AG04450 (cell line): ENCODE data around the gene KCNIP3. TPM values are rescaled to one million over a fixed set of nuclear protein-coding genes. Genes with fewer than 3 reads are reported as not detected.

Source experiments
- CTCF ChIA-PET: fragments of 300-600, 350-600 bp; formaldehyde crosslinking; extraction: SDS; loops from one replicate; lab custom pipeline; 2022; ENCODE audit warnings: antibody characterized with exemption, inconsistent platforms; lab: Charles Lee
- POLR2A ChIA-PET: fragments of 350-600 bp; formaldehyde crosslinking; extraction: SDS; loops from one replicate; lab custom pipeline; 2021; ENCODE audit warnings: antibody characterized with exemption, inconsistent platforms; lab: Yijun Ruan, JAX
- DNase-seq: peaks from one replicate; pipeline ENCODE4 v3.0.0-alpha.2; 2011; ENCODE audit warnings: low read depth, low spot score
- H3K27ac ChIP-seq: one replicate; pipeline ENCODE4 v1.5.1; 2012; ENCODE audit warnings: low read depth, low read length, control low read depth
- H3K27me3 ChIP-seq: one replicate; pipeline ENCODE4 v1.6.0; 2012; ENCODE audit warnings: low read length; ENCODE audit not compliant: control insufficient read depth, insufficient read depth
- H3K4me3 ChIP-seq: 2 replicates; pipeline ENCODE4 v1.5.1; 2011; ENCODE audit warnings: mild to moderate bottlenecking, low read depth, low read length, control low read depth
- H3K9me3 ChIP-seq: 2 replicates; pipeline ENCODE4 v1.5.1; 2012; ENCODE audit warnings: low read length; ENCODE audit not compliant: control insufficient read depth, insufficient read depth
- polyA plus RNA-seq: library from polyadenylated mRNA; depleted of rRNA; stranded (reverse); fragments of >200 nt; gene quantifications from 2 replicates; pipeline ENCODE4 v1.2.3, GENCODE V29; 2011
- TF ChIP-seq, protein P1 (sequence below): IDR thresholded peaks from 2 replicates; pipeline ENCODE4 v1.5.1; 2011; ENCODE audit warnings: low read depth, low read length, control low read depth, inconsistent platforms

The KCNIP3 gene
- polyA plus RNA-seq, 1 experiment, result 0.12 TPM

DNA sequence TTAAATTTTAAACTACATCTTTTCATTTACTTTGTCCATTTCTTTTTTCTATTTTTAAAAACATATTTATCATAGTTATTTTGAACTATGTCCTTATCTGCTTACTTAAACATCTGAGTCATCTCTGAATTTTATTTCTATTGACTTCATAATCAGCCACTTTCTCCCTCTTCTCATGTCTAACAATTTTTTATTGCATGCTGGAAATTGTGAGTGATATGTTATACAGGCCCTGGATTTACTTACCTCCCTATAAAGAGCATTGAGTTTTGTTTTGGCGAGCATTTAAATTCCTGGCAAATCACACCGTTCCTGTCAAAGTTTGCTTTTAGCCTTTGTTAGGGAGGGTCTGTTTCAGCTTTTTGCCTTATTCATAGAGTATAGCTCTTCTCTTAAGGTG is 39.3 kb downstream of the KCNIP3 start:
- ChIA-PET CTCF (interaction anchor here (2.0 kb wide), 1 partner anchor 9 kb away, joined by 10 read pairs; no protein-coding TSS in a partner anchor), POLR2A (no interaction called here)
- no peak for DNase-seq
- peaks cover 11% of the 10 kb centered on the region for H3K27me3 ChIP-seq
- TF ChIP-seq, protein P1, sequence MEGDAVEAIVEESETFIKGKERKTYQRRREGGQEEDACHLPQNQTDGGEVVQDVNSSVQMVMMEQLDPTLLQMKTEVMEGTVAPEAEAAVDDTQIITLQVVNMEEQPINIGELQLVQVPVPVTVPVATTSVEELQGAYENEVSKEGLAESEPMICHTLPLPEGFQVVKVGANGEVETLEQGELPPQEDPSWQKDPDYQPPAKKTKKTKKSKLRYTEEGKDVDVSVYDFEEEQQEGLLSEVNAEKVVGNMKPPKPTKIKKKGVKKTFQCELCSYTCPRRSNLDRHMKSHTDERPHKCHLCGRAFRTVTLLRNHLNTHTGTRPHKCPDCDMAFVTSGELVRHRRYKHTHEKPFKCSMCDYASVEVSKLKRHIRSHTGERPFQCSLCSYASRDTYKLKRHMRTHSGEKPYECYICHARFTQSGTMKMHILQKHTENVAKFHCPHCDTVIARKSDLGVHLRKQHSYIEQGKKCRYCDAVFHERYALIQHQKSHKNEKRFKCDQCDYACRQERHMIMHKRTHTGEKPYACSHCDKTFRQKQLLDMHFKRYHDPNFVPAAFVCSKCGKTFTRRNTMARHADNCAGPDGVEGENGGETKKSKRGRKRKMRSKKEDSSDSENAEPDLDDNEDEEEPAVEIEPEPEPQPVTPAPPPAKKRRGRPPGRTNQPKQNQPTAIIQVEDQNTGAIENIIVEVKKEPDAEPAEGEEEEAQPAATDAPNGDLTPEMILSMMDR, result no peak
- no peaks in the 10 kb centered on the region for H3K9me3 ChIP-seq
- no peak overlapping the region for H3K27ac ChIP-seq
- H3K4me3 ChIP-seq, result no peak overlapping the region

DNA sequence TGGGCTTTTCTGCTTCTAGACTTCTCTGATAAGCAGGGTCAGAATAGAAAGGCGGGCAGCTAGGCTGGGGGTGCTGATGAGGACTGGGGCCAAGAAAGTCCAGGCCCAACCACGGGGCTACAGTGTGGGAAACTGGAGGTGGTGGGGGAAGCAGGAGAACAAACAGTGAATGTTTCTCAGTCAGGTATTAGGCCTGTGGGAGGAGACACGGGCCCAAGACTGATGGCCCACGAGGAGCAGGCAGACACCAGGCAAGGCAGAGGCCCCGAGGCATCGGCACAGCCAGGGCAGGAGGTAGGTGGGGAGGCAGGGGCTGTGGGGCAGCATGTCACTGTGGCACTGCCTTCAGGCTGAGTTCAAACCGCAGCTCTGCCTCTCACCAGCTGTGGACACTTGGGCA is 40.7 kb downstream of the KCNIP3 start:
- ChIA-PET POLR2A (no interaction called here), CTCF (no interaction called here)
- no peak for DNase-seq
- no peaks in the 10 kb centered on the region for H3K9me3 ChIP-seq
- H3K27ac ChIP-seq, result no peak overlapping the region
- H3K4me3 ChIP-seq, result no peak overlapping the region
- H3K27me3 ChIP-seq, result peaks cover 11% of the 10 kb centered on the region
- TF ChIP-seq, protein P1, result no peak

DNA sequence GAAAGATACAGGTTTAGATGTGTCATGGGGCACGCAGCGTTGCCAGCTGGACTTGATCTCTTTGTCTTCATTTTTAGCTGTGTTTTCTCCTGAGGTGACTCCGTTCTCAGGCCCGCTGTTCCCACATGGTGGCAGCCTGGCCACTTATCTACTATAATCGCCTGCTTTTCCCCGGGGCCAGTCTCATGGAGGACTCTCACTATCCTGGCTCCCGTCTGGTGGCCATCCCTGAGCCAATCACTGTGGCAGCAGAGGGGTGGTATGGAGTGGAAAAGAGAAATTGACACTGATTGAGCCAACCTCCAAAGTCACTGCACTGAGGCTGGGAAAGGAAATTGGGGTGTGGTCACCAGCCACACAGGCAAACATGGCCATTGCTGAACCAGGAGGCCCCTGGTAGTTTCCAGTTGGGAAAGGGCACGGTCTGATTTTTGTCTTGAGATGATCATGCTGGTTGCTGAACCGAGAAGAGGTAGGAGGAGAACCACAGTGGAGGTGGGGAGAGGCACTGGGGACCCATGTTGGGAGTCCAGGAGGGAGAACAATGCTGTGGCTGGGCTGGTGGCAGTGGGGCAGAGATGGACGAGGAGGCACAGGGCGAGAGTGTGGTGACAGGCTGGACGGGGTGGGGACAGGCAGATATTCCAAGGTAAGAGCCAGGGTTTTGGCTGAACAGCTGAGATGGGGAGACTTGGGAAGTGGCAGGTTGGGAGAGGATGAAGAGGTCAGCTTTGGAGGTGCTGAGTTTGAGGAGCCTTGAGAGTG is 45.6 kb downstream of the KCNIP3 start:
- Histone ChIP-seq H3K27ac (no peak overlapping the region), H3K4me3 (no peak overlapping the region), H3K27me3 (peaks cover 26% of the 10 kb centered on the region), H3K9me3 (no peaks in the 10 kb centered on the region; the same call in 1 of the 2 replicates)
- ChIA-PET CTCF (interaction anchor here (0.6 kb wide), 1 partner anchor 47 kb away, joined by 3 read pairs; no protein-coding TSS in a partner anchor), POLR2A (no interaction called here)
- no peak for DNase-seq
- TF ChIP-seq, protein P1, result no peak

DNA sequence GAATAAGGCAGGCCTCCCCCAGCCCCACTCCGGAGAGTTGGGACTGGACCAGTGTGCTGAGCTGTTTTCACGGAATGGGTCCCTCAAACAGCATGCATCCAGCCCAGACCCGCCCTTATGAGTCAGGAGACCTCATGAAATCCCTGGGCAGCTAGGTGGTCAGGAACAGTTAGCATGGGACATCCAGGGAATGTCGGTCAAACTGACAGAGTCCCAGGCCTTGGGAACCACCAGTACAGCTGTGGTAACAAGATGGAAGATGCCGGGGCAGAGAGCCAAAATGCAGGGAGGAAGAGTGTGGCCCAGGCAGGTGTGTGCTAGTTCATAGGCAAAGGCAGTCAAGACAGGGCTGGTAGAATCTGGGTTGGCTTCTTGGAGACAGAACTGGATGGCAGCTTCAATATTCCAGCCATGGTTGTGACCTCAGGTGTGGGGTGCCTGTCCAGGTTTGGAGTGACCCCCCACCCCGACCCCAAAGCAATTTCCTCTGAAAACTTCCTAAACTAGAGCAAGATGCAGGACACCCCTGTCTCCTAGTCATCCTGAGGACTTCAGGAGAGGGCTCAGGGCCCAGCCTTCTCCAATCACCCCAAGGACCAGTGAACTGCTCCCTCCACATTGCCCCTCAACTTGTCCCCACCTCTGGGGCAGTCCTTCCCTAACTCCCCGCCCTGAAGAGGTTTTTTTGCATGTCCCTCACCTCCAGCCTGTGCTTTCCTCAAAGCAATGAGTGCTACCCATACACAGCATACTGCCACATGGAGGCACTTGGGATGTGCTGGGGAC is 46.5 kb downstream of the KCNIP3 start:
- Histone ChIP-seq H3K4me3 (no peak overlapping the region), H3K27me3 (peaks cover 31% of the 10 kb centered on the region), H3K9me3 (no peaks in the 10 kb centered on the region; the same call in 1 of the 2 replicates), H3K27ac (no peak overlapping the region)
- TF ChIP-seq, protein P1, result no peak
- ChIA-PET CTCF (interaction anchor here (2.6 kb wide), 1 partner anchor 16 kb away, joined by 15 read pairs; no protein-coding TSS in a partner anchor), POLR2A (no interaction called here)
- no peak for DNase-seq
